NOMO-1 treated with DMSO at 0.1 percent for 48 hours (cell line): ENCODE measurements around the gene TACC2.
"Not testable (repeated sequence)": the region's sequence is repeated elsewhere in the genome, so short reads cannot be mapped to it uniquely, and the experiment has no call there.

Experiments used
- DNase-seq: peaks from one replicate; lab custom pipeline; 2025; ENCODE audit not compliant: unreplicated experiment; lab: John Stamatoyannopoulos, UW

Gene TACC2

GRCh38 chr10:122188706-122189105 lies 199.7 kb downstream of the TACC2 start:
- no peak for DNase-seq

GRCh38 chr10:122189185-122189584 lies 200.2 kb downstream of the TACC2 start:
- DNase-seq: no peak

- DNase-seq: no peak
Observed at GRCh38 chr10:122190176-122190943, 201.4 kb downstream of the TACC2 start.

GRCh38 chr10:122191936-122192541 lies 203.1 kb downstream of the TACC2 start:
- no peak for DNase-seq

- DNase-seq: no peak
Observed at GRCh38 chr10:122194251-122194650, 205.3 kb downstream of the TACC2 start.

- no peak for DNase-seq
Observed at GRCh38 chr10:122196218-122196617, 207.3 kb downstream of the TACC2 start.

GRCh38 chr10:122197611-122198222 lies 208.8 kb downstream of the TACC2 start:
- no peak for DNase-seq

GRCh38 chr10:122198631-122199030 lies 209.7 kb downstream of the TACC2 start:
- no peak for DNase-seq

- DNase-seq: no peak
Observed at GRCh38 chr10:122199070-122199469, 210.1 kb downstream of the TACC2 start.

GRCh38 chr10:122199689-122200088 lies 210.7 kb downstream of the TACC2 start:
- no peak for DNase-seq

GRCh38 chr10:122201401-122201800 lies 212.4 kb downstream of the TACC2 start:
- no peak for DNase-seq

- DNase-seq: not testable (repeated sequence)
Observed at GRCh38 chr10:122203180-122203579, 214.2 kb downstream of the TACC2 start.

- DNase-seq: no peak
Observed at GRCh38 chr10:122204691-122205489, 215.9 kb downstream of the TACC2 start.

- no peak for DNase-seq
Observed at GRCh38 chr10:122206471-122207065, 217.6 kb downstream of the TACC2 start.

GRCh38 chr10:122207163-122207562 lies 218.2 kb downstream of the TACC2 start:
- DNase-seq: no peak

GRCh38 chr10:122207596-122207995 lies 218.6 kb downstream of the TACC2 start:
- no peak for DNase-seq

- no peak for DNase-seq
Observed at GRCh38 chr10:122208571-122209430, 219.8 kb downstream of the TACC2 start.

- no peak for DNase-seq
Observed at GRCh38 chr10:122210481-122211265, 221.7 kb downstream of the TACC2 start.

GRCh38 chr10:122213364-122213763 lies 224.4 kb downstream of the TACC2 start:
- no peak for DNase-seq
